ENCODE data around the gene WRAP73.

The WRAP73 gene

GRCh38 chr1:3685222-3685621 is 35.3 kb upstream of the WRAP73 start:
- no peak overlapping the region for H2AFZ ChIP-seq (ENCODE audit: low read depth, low read length)
- no peaks in the 10 kb centered on the region for H4K20me1 ChIP-seq (ENCODE audit: insufficient read depth, low read length)
- H3K4me2 ChIP-seq (ENCODE audit: low read length) = no peak overlapping the region
- H3K79me2 ChIP-seq (ENCODE audit: low read length) = no peaks in the 10 kb centered on the region
- no peaks in the 10 kb centered on the region for H3K9me3 ChIP-seq (ENCODE audit: insufficient read depth, low read length)
- no peak overlapping the region for H3K9ac ChIP-seq (ENCODE audit: low read length)
- H3K36me3 ChIP-seq (replicated peaks; ENCODE audit: low read depth, low read length) = no peaks in the 10 kb centered on the region
- no peak overlapping the region for H3K4me3 ChIP-seq (ENCODE audit: low read length)
- H3K4me1 ChIP-seq (ENCODE audit: low read length) = peaks cover 47% of the 10 kb centered on the region
- TF ChIP-seq CTCF (IDR thresholded peaks at IDR 0.05; ENCODE audit: low read depth, low read length) (no peak), EZH2phosphoT487 (IDR thresholded peaks at IDR 0.05; ENCODE audit: low read depth) (no peak)
- no peak overlapping the region for H3K27ac ChIP-seq (ENCODE audit: low read length)
- peaks cover 5% of the 10 kb centered on the region for H3K27me3 ChIP-seq (ENCODE audit: low read depth, low read length)

GRCh38 chr1:3683992-3684391 is 34.1 kb upstream of the WRAP73 start:
- H3K4me3 ChIP-seq (ENCODE audit: low read length) = no peak overlapping the region
- no peak overlapping the region for H3K9ac ChIP-seq (ENCODE audit: low read length)
- H3K27ac ChIP-seq (ENCODE audit: low read length) = no peak overlapping the region
- no peak overlapping the region for H2AFZ ChIP-seq (ENCODE audit: low read depth, low read length)
- H3K9me3 ChIP-seq (ENCODE audit: insufficient read depth, low read length) = no peaks in the 10 kb centered on the region
- peaks cover 49% of the 10 kb centered on the region for H3K4me1 ChIP-seq (ENCODE audit: low read length)
- no peaks in the 10 kb centered on the region for H4K20me1 ChIP-seq (ENCODE audit: insufficient read depth, low read length)
- no peak overlapping the region for H3K4me2 ChIP-seq (ENCODE audit: low read length)
- H3K27me3 ChIP-seq (ENCODE audit: low read depth, low read length) = peaks cover 18% of the 10 kb centered on the region
- TF ChIP-seq CTCF (IDR thresholded peaks at IDR 0.05; ENCODE audit: low read depth, low read length) (no peak), EZH2phosphoT487 (IDR thresholded peaks at IDR 0.05; ENCODE audit: low read depth) (no peak)
- H3K79me2 ChIP-seq (ENCODE audit: low read length) = no peaks in the 10 kb centered on the region
- no peaks in the 10 kb centered on the region for H3K36me3 ChIP-seq (replicated peaks; ENCODE audit: low read depth, low read length)

GRCh38 chr1:3683197-3683596 is 33.3 kb upstream of the WRAP73 start:
- peaks cover 20% of the 10 kb centered on the region for H3K27me3 ChIP-seq (ENCODE audit: low read depth, low read length)
- no peaks in the 10 kb centered on the region for H3K9me3 ChIP-seq (ENCODE audit: insufficient read depth, low read length)
- H3K4me3 ChIP-seq (ENCODE audit: low read length) = no peak overlapping the region
- no peaks in the 10 kb centered on the region for H4K20me1 ChIP-seq (ENCODE audit: insufficient read depth, low read length)
- no peaks in the 10 kb centered on the region for H3K79me2 ChIP-seq (ENCODE audit: low read length)
- no peak overlapping the region for H2AFZ ChIP-seq (ENCODE audit: low read depth, low read length)
- no peak overlapping the region for H3K9ac ChIP-seq (ENCODE audit: low read length)
- peaks cover 49% of the 10 kb centered on the region for H3K4me1 ChIP-seq (ENCODE audit: low read length)
- H3K27ac ChIP-seq (ENCODE audit: low read length) = no peak overlapping the region
- no peaks in the 10 kb centered on the region for H3K36me3 ChIP-seq (replicated peaks; ENCODE audit: low read depth, low read length)
- TF ChIP-seq CTCF (IDR thresholded peaks at IDR 0.05; ENCODE audit: low read depth, low read length) = no peak
- no peak for TF ChIP-seq EZH2phosphoT487 (IDR thresholded peaks at IDR 0.05; ENCODE audit: low read depth)
- no peak overlapping the region for H3K4me2 ChIP-seq (ENCODE audit: low read length)

DNA sequence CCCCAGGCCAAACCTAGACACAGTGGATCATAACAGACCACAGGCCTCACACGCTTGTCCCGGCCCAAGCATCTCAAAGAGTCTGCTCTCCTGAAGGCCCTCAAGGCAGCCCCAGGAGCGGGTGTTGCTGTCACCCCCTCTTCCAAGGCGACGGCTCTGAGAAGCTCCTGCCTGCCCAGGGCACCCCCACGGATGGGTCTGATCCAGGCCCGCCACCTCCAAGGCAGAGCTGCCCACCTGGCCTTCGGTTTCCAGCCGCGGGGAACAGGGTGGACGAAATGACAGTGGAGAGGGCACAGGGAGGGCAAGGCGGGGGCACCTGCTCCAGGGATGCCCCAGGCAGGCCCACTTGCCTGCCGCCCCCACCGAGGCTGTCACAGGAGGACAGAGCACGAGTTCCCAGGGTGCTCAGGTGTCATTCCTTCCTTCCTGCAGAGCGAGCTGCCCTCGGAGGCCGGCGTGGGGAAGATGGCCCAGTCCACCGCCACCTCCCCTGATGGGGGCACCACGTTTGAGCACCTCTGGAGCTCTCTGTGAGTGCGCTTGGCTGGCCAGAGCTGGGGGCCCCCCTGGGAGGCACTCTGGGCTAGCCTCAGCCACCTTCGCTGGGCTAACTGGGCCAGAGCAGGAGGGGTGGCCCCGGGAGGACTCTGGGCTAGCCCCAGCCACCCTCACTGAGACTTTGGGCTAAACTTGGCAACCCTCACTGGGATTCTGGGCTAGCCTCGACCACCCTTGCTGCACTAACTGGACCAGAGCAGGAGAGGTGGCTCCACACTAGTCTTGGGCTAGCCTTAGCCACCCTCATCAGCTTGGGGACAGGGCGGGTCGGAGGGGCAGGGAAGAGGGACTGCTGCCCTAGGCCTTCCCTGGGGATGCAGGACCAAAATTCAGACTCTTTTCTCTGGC is 32.2 kb upstream of the WRAP73 start:
- H3K79me2 ChIP-seq (ENCODE audit: low read length) = no peaks in the 10 kb centered on the region
- H3K27me3 ChIP-seq (ENCODE audit: low read depth, low read length) = peaks cover 20% of the 10 kb centered on the region
- no peak for TF ChIP-seq CTCF (IDR thresholded peaks at IDR 0.05; ENCODE audit: low read depth, low read length)
- TF ChIP-seq EZH2phosphoT487 (IDR thresholded peaks at IDR 0.05; ENCODE audit: low read depth) = no peak
- no peak overlapping the region for H3K9ac ChIP-seq (ENCODE audit: low read length)
- H3K4me3 ChIP-seq (ENCODE audit: low read length) = no peak overlapping the region
- no peaks in the 10 kb centered on the region for H3K36me3 ChIP-seq (replicated peaks; ENCODE audit: low read depth, low read length)
- H3K4me2 ChIP-seq (ENCODE audit: low read length) = no peak overlapping the region
- no peaks in the 10 kb centered on the region for H4K20me1 ChIP-seq (ENCODE audit: insufficient read depth, low read length)
- no peak overlapping the region for H3K27ac ChIP-seq (ENCODE audit: low read length)
- peaks cover 49% of the 10 kb centered on the region for H3K4me1 ChIP-seq (ENCODE audit: low read length)
- no peaks in the 10 kb centered on the region for H3K9me3 ChIP-seq (ENCODE audit: insufficient read depth, low read length)
- H2AFZ ChIP-seq (ENCODE audit: low read depth, low read length) = no peak overlapping the region

Measured in OCI-LY3 (cell line).